H7 (cell line): ENCODE results near the gene AKNAD1. TPM values are rescaled to one million over a fixed set of nuclear protein-coding genes. Genes with fewer than 3 reads are reported as not detected.
"Not testable (repeated sequence)": the region's sequence is repeated elsewhere in the genome, so short reads cannot be mapped to it uniquely, and the experiment has no call there.

ENCODE experiments used
- DNase-seq: peaks from one replicate; pipeline ENCODE4 v3.0.0; 2012
- H3K27me3 ChIP-seq: 2 replicates; pipeline ENCODE4 v1.6.0; 2011; ENCODE audit warnings: mild to moderate bottlenecking, low read length; ENCODE audit not compliant: control insufficient read depth, insufficient read depth
- H3K36me3 ChIP-seq: replicated peaks from 2 replicates; pipeline ENCODE4 v1.5.1; 2011; ENCODE audit warnings: low read length; ENCODE audit not compliant: control insufficient read depth, insufficient read depth
- H3K4me3 ChIP-seq: 2 replicates; pipeline ENCODE4 v1.5.1; 2011; ENCODE audit warnings: low read depth, mild to moderate bottlenecking, control low read depth, low read length, moderate library complexity; ENCODE audit not compliant: insufficient read depth
- total RNA-seq: library from RNA; depleted of rRNA; stranded (reverse); fragments of >200 nt; shearing (Covaris generic); gene quantifications from 2 replicates; pipeline ENCODE4 v1.2.3, GENCODE V29; 2014; rRNA removed

The AKNAD1 gene
- not detected in 2 replicates for total RNA-seq

- no peak for DNase-seq
- no peaks in the 10 kb centered on the region; the same call in 1 of the 2 replicates for H3K27me3 ChIP-seq
- no peaks in the 10 kb centered on the region for H3K36me3 ChIP-seq
- no peak within 1 kb of the TSS for H3K4me3 ChIP-seq
Measured at GRCh38 chr1:108856994-108857393, at the start of gene AKNAD1. Gene AKNAD1, minus strand, starts transcription at chr1:108857094. Its CDS starts 4,430 bp downstream, at chr1:108852664.

GRCh38 chr1:108901106-108901505 is 44.2 kb upstream of the AKNAD1 start:
- no peak for DNase-seq
- Histone ChIP-seq H3K27me3 (no peaks in the 10 kb centered on the region), H3K4me3 (no peak overlapping the region), H3K36me3 (peaks cover 3% of the 10 kb centered on the region; the same call in 1 of the 2 replicates)

DNA sequence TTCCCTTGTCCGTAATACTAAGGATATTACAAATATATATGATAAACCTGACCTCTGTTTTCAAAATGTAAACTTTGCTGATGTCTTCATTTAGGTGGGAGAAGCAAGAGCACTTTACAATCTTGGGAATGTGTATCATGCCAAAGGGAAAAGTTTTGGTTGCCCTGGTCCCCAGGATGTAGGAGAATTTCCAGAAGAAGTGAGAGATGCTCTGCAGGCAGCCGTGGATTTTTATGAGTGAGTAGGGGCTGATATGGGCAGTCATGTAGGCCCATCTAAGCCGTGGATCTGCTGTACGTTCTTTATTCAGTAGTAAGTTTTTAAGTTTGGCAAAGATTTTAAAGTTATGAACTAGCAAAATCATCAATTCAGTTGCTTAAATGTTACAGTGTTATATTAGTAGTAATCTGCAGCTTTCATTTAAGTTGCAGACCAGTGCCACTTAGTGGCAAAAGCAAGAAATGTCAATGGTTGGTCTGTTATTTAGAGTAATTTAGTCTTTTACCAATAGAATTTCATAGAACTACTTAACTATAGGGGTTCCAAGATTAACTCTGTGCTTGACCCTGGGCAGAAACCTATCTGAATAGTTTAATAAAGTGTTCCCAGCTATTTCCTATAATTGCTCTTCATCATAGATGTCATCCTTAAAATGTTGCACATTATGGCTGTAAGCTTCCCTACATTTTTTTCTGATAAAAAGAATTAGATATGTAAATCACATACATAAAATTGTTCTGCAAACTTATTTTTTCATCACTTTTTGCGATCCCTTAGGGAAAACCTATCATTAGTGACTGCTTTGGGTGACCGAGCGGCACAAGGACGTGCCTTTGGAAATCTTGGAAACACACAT is 41.2 kb upstream of the AKNAD1 start:
- DNase-seq, result peak; percentile 28
- Histone ChIP-seq H3K27me3 (no peaks in the 10 kb centered on the region), H3K4me3 (no peak overlapping the region), H3K36me3 (peaks cover 3% of the 10 kb centered on the region; the same call in 1 of the 2 replicates)

DNA sequence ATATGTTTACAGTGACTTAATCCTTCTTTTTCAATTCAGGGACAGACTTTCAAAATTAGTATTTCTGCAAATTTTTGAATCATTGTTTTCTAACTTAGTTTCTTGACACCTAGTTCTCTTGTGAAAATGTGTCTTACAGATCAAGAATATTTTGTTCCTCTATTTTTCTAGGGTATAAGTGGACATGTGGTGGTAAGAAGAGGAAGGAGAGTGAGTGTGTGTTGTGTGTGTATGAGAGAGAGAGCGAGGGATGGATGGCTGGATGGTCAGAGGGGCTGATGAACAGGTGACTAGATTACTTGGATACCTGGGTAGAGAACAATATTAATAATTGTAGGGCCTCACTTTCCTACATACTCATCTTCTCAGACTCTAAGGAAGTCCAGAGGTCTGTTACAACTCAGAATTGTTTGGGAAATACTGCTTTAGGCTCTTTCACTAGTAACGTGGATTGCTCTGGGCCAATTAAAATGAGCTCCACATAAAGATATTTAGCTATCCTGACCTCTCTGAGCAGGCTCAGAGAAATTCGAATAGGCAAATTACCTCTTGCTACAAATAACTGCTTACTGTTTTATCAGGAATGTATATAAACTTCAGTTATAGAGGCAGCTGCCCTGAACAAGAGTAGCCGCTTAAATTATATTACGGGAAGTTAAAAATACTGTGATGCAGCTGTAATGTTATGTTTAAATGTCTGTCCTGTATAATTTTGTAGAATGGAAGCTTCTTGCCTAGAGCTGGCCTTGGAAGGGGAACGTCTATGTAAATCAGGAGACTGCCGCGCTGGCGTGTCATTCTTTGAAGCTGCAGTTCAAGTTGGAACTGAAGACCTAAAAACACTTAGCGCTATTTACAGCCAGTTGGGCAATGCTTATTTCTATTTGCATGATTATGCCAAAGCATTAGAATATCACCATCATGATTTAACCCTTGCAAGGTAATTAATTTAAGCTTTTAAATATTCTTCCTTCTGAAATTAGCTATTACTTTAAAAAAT is 39.6 kb upstream of the AKNAD1 start:
- Histone ChIP-seq H3K36me3 (peaks cover 3% of the 10 kb centered on the region; the same call in 1 of the 2 replicates), H3K4me3 (no peak overlapping the region), H3K27me3 (no peaks in the 10 kb centered on the region)
- no peak for DNase-seq

GRCh38 chr1:108893141-108893530 is 36.2 kb upstream of the AKNAD1 start:
- Histone ChIP-seq H3K27me3 (no peaks in the 10 kb centered on the region), H3K36me3 (no peaks in the 10 kb centered on the region), H3K4me3 (no peak overlapping the region)
- DNase-seq, result no peak

- Histone ChIP-seq H3K27me3 (no peaks in the 10 kb centered on the region), H3K36me3 (no peaks in the 10 kb centered on the region), H3K4me3 (no peak overlapping the region)
- DNase-seq, result no peak
Measured at GRCh38 chr1:108892356-108893140, 35.7 kb upstream of the AKNAD1 start.

GRCh38 chr1:108889706-108890384 is 33.0 kb upstream of the AKNAD1 start:
- no peaks in the 10 kb centered on the region for H3K27me3 ChIP-seq
- H3K4me3 ChIP-seq, result no peak overlapping the region
- DNase-seq, result no peak
- no peaks in the 10 kb centered on the region for H3K36me3 ChIP-seq

DNA sequence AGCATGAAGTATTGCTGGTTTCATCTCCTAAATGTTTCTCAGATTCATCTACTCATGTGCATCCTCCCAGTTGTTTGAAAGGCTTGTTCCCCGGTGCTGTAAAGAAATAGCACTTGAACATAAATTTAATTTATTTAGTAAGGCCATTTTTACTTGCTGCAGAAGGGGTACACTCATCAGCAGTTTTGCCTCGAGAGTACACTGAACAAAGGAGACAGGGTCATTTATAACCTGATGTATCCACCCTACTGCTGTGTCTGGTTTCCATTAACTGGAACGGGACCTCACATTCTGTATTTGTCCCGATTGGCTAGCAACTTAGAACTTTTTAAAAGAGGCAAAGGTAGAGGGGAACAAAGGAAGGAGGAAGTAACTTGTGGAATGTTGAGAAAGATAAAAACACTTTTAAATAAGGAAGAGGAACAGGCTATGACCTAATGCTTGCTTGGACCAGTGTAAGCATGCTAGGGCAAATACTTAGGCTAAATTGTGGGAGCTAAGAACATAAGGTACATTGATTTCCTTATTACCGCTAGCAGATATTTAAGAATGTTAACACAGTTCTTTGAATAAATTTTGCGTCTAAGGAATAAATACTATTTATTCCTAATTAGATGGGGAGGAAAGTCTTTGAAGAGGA is 32.2 kb upstream of the AKNAD1 start:
- H3K27me3 ChIP-seq, H3K4me3 ChIP-seq, H3K36me3 ChIP-seq, DNase-seq: not testable (repeated sequence)

DNA sequence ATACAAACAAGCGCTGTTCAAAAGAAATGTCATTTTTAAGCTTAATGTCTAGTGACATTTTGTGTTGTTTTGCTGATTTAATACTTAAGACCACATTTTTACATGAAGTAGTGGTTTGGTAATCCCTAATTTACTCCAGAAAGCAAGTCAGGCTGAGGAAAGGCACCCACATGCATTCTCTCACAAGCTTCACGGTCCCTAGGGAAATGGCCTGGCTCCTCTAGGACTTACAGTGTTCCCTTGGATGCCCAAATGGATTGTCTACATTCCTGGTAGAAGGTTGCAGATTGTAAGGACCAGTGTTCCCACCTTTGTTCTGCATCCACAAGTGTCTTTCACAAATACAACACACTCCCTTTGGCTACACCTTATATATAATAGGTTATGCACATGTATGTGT is 29.4 kb upstream of the AKNAD1 start:
- Histone ChIP-seq H3K27me3 (no peaks in the 10 kb centered on the region), H3K4me3 (no peak overlapping the region), H3K36me3 (no peaks in the 10 kb centered on the region)
- DNase-seq, result no peak

DNA sequence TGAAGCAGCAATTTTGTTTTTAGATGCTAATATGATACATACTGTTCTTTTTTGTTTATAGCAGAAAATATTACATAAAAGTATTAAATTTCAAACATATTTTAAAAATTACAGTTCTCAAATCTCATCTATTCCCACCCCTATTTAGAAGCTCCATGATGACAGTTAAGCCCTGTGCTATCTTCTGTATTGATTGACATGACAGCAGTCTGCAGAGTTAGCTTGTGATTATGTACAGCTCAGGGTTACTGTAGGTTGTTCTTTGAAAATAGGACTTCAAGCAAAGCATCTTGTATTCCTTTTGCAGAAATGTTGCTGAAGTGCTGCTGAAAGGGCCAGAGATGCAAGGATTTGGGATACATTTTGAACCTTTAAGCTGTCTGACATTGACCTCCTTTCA is 28.1 kb upstream of the AKNAD1 start:
- no peaks in the 10 kb centered on the region for H3K27me3 ChIP-seq
- H3K4me3 ChIP-seq, result no peak overlapping the region
- no peaks in the 10 kb centered on the region for H3K36me3 ChIP-seq
- DNase-seq, result no peak

DNA sequence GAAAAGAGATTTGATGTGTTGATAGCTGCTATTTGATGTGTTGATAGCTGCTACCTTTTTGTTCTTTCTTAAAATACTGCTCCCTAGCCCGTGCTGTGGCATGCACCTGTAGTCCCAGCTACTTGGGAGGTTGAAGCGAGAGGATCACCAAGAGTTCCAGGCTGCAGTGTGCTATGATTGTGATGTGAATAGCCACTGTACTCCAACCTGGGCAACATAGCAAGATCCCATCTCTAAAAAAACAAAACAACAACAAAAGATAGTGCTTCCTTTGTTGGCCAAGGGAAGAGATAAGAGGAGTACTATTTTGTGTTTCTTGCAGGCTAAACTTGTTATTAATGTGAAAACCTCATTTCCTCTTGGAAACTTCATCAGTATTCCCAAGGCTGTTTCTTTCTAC is 25.9 kb upstream of the AKNAD1 start:
- H3K36me3 ChIP-seq, result no peaks in the 10 kb centered on the region
- DNase-seq, result no peak
- peaks cover 5% of the 10 kb centered on the region; the same call in 1 of the 2 replicates for H3K27me3 ChIP-seq
- no peak overlapping the region for H3K4me3 ChIP-seq

DNA sequence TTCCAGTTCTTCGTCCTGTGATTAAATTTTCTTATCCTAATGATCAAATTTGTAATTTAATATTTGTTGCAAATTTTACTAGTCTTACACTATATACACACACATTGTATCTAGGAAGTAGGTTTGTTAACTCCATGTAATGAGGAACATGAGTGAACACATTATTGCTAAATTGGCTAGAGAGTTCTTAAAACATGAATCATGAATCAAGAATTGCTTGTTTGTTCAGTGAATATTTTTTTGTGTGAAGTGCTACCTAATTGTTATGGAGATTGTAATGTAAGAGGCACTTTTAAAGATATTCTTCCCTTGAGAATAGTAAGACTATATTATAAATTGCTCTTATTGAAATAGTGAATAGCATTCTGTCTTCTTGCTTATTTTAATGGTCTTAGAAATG is 24.5 kb upstream of the AKNAD1 start:
- no peak for DNase-seq
- Histone ChIP-seq H3K4me3 (no peak overlapping the region), H3K36me3 (no peaks in the 10 kb centered on the region), H3K27me3 (peaks cover 12% of the 10 kb centered on the region; the same call in 1 of the 2 replicates)

- peaks cover 12% of the 10 kb centered on the region; the same call in 1 of the 2 replicates for H3K27me3 ChIP-seq
- no peaks in the 10 kb centered on the region for H3K36me3 ChIP-seq
- DNase-seq, result no peak
- no peak overlapping the region for H3K4me3 ChIP-seq
Measured at GRCh38 chr1:108880850-108881249, 24.0 kb upstream of the AKNAD1 start.
